ENCODE data around the gene ASB2.

ASB2 gene

GRCh38 chr14:93902619-93903307, 73.6 kb downstream of the ASB2 start:
- no peak for DNase-seq (ENCODE audit: low read depth)

GRCh38 chr14:93901813-93902212, 74.6 kb downstream of the ASB2 start:
- no peak for DNase-seq (ENCODE audit: low read depth)

- DNase-seq (ENCODE audit: low read depth), result no peak
These were observed 77.6 kb downstream of the ASB2 start for GRCh38 chr14:93898731-93899130.

- DNase-seq (ENCODE audit: low read depth), result no peak
These were observed 78.2 kb downstream of the ASB2 start for GRCh38 chr14:93898081-93898611.

GRCh38 chr14:93897476-93897845, 78.9 kb downstream of the ASB2 start:
- no peak for DNase-seq (ENCODE audit: low read depth)

- DNase-seq (ENCODE audit: low read depth), result no peak
These were observed 81.3 kb downstream of the ASB2 start for GRCh38 chr14:93895023-93895604.

GRCh38 chr14:93893661-93894261, 82.6 kb downstream of the ASB2 start:
- no peak for DNase-seq (ENCODE audit: low read depth)

GRCh38 chr14:93892923-93893558, 83.3 kb downstream of the ASB2 start:
- no peak for DNase-seq (ENCODE audit: low read depth)

- DNase-seq (ENCODE audit: low read depth), result no peak
These were observed 83.9 kb downstream of the ASB2 start for GRCh38 chr14:93892505-93892839.

- DNase-seq (ENCODE audit: low read depth), result no peak
These were observed 84.4 kb downstream of the ASB2 start for GRCh38 chr14:93891756-93892504.

- DNase-seq (ENCODE audit: low read depth), result no peak
These were observed 86.5 kb downstream of the ASB2 start for GRCh38 chr14:93889739-93890483.

- DNase-seq (ENCODE audit: low read depth), result no peak
These were observed 87.4 kb downstream of the ASB2 start for GRCh38 chr14:93888995-93889394.

GRCh38 chr14:93884950-93885349, 91.4 kb downstream of the ASB2 start:
- DNase-seq (ENCODE audit: low read depth), result no peak

Measured in HS-5 (cell line).